KMS-11 (cell line): Measurements from ENCODE around the gene DHX8.
A peak's percentile ranks its signal among the peaks of the same experiment; 100 is the strongest.

Experiments used
- H2AFZ ChIP-seq: fragments of 200-600 bp; sonication (generic); 2 replicates; pipeline ENCODE4 v1.6.1; 2016; ENCODE audit warnings: antibody characterized with exemption, mixed run types, low read depth
- H3K27ac ChIP-seq: fragments of 200-600 bp; sonication (generic); 2 replicates; pipeline ENCODE4 v1.6.1; 2016; ENCODE audit warnings: mild to moderate bottlenecking, mixed run types
- H3K27me3 ChIP-seq: fragments of 200-600 bp; sonication (generic); 2 replicates; pipeline ENCODE4 v1.6.1; 2017; ENCODE audit warnings: mild to moderate bottlenecking, low read depth, mixed run types, moderate library complexity; ENCODE audit not compliant: insufficient read depth
- H3K36me3 ChIP-seq: fragments of 200-600 bp; sonication (generic); 2 replicates; pipeline ENCODE4 v1.6.1; 2017; ENCODE audit warnings: mild to moderate bottlenecking, mixed run types; ENCODE audit not compliant: insufficient read depth
- H3K4me1 ChIP-seq: fragments of 200-600 bp; sonication (generic); 2 replicates; pipeline ENCODE4 v1.6.1; 2016; ENCODE audit warnings: mild to moderate bottlenecking, low read depth, mixed run types; ENCODE audit not compliant: poor library complexity, severe bottlenecking
- H3K4me2 ChIP-seq: fragments of 200-600 bp; sonication (generic); 2 replicates; pipeline ENCODE4 v1.7.0; 2016; ENCODE audit warnings: mild to moderate bottlenecking, mixed run types
- H3K4me3 ChIP-seq: fragments of 200-600 bp; sonication (generic); IDR thresholded peaks from 2 replicates; pipeline ENCODE4 v1.6.1; 2017; ENCODE audit warnings: low read depth, low read length, mixed read lengths; ENCODE audit not compliant: insufficient read depth
- H3K79me2 ChIP-seq: fragments of 200-600 bp; sonication (generic); 2 replicates; pipeline ENCODE4 v1.6.1; 2016; ENCODE audit warnings: low read depth, mixed run types; ENCODE audit not compliant: insufficient read depth
- H3K9ac ChIP-seq: fragments of 200-600 bp; sonication (generic); 2 replicates; pipeline ENCODE4 v1.6.1; 2016; ENCODE audit warnings: mild to moderate bottlenecking, mixed run types
- H4K20me1 ChIP-seq: fragments of 200-600 bp; sonication (generic); 2 replicates; pipeline ENCODE4 v1.6.1; 2016; ENCODE audit warnings: mild to moderate bottlenecking, mixed run types; ENCODE audit not compliant: insufficient read depth
- CTCF ChIP-seq: fragments of 200-600 bp; sonication (generic); conservative IDR thresholded peaks from 2 replicates; pipeline ENCODE4 v1.6.1; 2017; ENCODE audit warnings: low read depth, mild to moderate bottlenecking, antibody characterized with exemption, low read length, moderate library complexity, mixed read lengths

Gene DHX8

GRCh38 chr17:43439041-43439440, 44.7 kb upstream of the DHX8 start:
- Histone ChIP-seq H3K4me1 (no peaks in the 10 kb centered on the region), H3K9ac (no peak overlapping the region), H3K4me2 (no peak overlapping the region), H3K27ac (no peak overlapping the region), H2AFZ (no peak overlapping the region), H3K27me3 (no peaks in the 10 kb centered on the region; the same call in 1 of the 2 replicates), H3K4me3 (no peak overlapping the region), H3K36me3 (no peaks in the 10 kb centered on the region), H4K20me1 (no peaks in the 10 kb centered on the region), H3K79me2 (no peaks in the 10 kb centered on the region)
- TF ChIP-seq CTCF: no peak

GRCh38 chr17:43442711-43443110, 41.1 kb upstream of the DHX8 start:
- Histone ChIP-seq H3K79me2 (no peaks in the 10 kb centered on the region), H3K36me3 (no peaks in the 10 kb centered on the region), H3K27me3 (no peaks in the 10 kb centered on the region), H3K4me2 (no peak overlapping the region), H3K9ac (no peak overlapping the region), H3K4me1 (no peaks in the 10 kb centered on the region), H4K20me1 (no peaks in the 10 kb centered on the region), H2AFZ (no peak overlapping the region), H3K4me3 (no peak overlapping the region), H3K27ac (no peak overlapping the region)
- TF ChIP-seq CTCF: no peak

- Histone ChIP-seq H3K36me3 (no peaks in the 10 kb centered on the region), H3K79me2 (no peaks in the 10 kb centered on the region), H3K9ac (no peak overlapping the region), H4K20me1 (no peaks in the 10 kb centered on the region), H3K4me1 (no peaks in the 10 kb centered on the region), H3K4me2 (no peak overlapping the region), H3K27ac (no peak overlapping the region), H2AFZ (no peak overlapping the region), H3K4me3 (no peak overlapping the region), H3K27me3 (no peaks in the 10 kb centered on the region)
- TF ChIP-seq CTCF: no peak
These were observed 40.4 kb upstream of the DHX8 start for GRCh38 chr17:43443381-43443780.

- Histone ChIP-seq H2AFZ (0 out of 2 replicates have a peak overlapping the region, but pooled peaks have one; percentile 35), H3K27ac (no peak overlapping the region), H3K4me3 (no peak overlapping the region), H3K4me2 (no peak overlapping the region), H3K36me3 (no peaks in the 10 kb centered on the region), H3K79me2 (no peaks in the 10 kb centered on the region), H3K4me1 (no peaks in the 10 kb centered on the region), H3K27me3 (no peaks in the 10 kb centered on the region), H4K20me1 (no peaks in the 10 kb centered on the region), H3K9ac (no peak overlapping the region)
- no peak for TF ChIP-seq CTCF
These were observed 39.4 kb upstream of the DHX8 start for GRCh38 chr17:43444223-43445008.
